ENCODE data around the gene ADAMTS2. TPM values are rescaled to one million over a fixed set of nuclear protein-coding genes. Genes with fewer than 3 reads are reported as not detected.

The ADAMTS2 gene
- total and polyA plus RNA-seq, 2 of the 8 experiments (the other 6 are each of a cell fraction or from before 2014, with no cell fraction given): 6.6 to 7.3 TPM

DNA sequence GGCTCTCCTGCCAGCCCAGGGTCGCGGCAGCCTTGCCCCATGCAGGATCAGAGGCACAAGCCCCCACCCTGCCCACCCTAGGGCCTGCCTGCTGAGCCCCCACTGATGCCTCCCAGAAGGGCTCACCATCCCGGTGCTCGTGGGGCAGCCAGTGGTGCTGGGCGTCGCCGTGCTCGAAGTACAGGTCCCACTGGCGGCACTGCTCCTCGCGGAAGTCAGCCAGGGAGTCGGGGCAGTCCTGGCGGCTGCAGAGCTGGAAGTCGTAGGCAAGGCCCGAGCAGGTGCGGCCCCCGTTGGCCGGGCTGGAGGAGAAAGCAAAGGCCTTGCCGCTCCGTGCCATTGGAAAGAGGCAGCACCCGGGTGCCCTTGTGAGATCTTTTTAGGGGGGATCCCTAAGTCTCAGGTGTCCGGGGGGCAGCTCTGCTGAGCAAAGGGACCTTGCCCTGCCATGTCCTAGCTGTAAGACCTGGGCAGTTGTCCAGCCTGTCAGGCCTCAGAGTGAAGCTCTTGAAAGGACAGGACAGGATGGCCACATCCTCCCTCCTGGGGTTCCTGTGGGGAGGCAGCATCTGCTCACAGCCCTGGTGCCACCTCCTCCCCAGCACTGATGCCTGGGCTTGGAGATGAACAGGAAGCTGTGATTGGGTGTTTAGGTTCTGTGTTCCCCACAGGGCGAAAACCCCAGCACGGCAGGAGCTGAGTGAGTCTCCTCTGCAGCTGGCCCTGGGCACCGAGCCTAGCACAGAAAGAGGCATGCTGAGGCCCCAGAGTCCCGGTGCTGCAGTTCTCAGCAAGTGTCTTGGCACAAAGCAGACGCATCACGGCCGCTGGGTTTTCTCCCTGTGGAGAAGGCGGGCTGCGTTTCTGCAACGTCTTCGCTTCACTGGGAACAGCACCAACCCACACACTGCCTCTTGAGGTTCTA is 207.4 kb downstream of the ADAMTS2 start (continued):
- TF ChIP-seq CTBP2 (IDR thresholded peaks at IDR 0.05; ENCODE audit: borderline replicate concordance, insufficient read depth, insufficient read length, low read length) (no peak), CBX8 (IDR thresholded peaks at IDR 0.05; ENCODE audit: borderline replicate concordance, low read depth, low read length) (no peak)
